SK-N-SH treated with all-trans-retinoic acid at 6 μM for 48 hours (cell line): ENCODE measurements around the gene ZNF136.

Source experiments
- ARNTL ChIP-seq: fragments of 450-650 bp; formaldehyde crosslinking; IDR thresholded peaks from 2 replicates; pipeline ENCODE4 v1.5.0; 2020; ENCODE audit warnings: low read depth, mild to moderate bottlenecking, moderate library complexity, borderline replicate concordance
- CSRNP3 ChIP-seq: fragments of 250-450 bp; sonication (Bioruptor Pico); IDR thresholded peaks from 2 replicates; pipeline ENCODE4 v1.5.1; 2021; ENCODE audit warnings: mild to moderate bottlenecking, moderate library complexity
- GLIS3 ChIP-seq: fragments of 250-450 bp; sonication (Bioruptor Pico); IDR thresholded peaks from 2 replicates; pipeline ENCODE4 v1.5.0; 2020; ENCODE audit warnings: mild to moderate bottlenecking, moderate library complexity
- ISL1 ChIP-seq: fragments of 250-450 bp; sonication (Bioruptor Pico); IDR thresholded peaks from 2 replicates; pipeline ENCODE4 v2.1.2; 2022; ENCODE audit warnings: mild to moderate bottlenecking, moderate library complexity
- PATZ1 ChIP-seq: fragments of 250-450 bp; sonication (Bioruptor Pico); IDR thresholded peaks from 2 replicates; pipeline ENCODE4 v1.8.0; 2020; ENCODE audit warnings: mild to moderate bottlenecking, moderate library complexity, borderline replicate concordance
- PPARA ChIP-seq: fragments of 250-450 bp; sonication (Bioruptor Pico); IDR thresholded peaks from 2 replicates; pipeline ENCODE4 v1.5.0; 2020; ENCODE audit warnings: mild to moderate bottlenecking, borderline replicate concordance
- SNAI2 ChIP-seq: fragments of 250-450 bp; sonication (Bioruptor Pico); IDR thresholded peaks from 2 replicates; pipeline ENCODE4 v1.5.0; 2020; ENCODE audit warnings: mild to moderate bottlenecking, moderate library complexity
- TSHZ2 ChIP-seq: fragments of 250-450 bp; sonication (Bioruptor Pico); IDR thresholded peaks from 2 replicates; pipeline ENCODE4 v1.5.0; 2020; ENCODE audit warnings: mild to moderate bottlenecking, moderate library complexity
- ZC3H10 ChIP-seq: fragments of 250-450 bp; sonication (Bioruptor Pico); IDR thresholded peaks from 2 replicates; pipeline ENCODE4 v1.5.1; 2021; ENCODE audit warnings: mild to moderate bottlenecking, moderate library complexity
- ZNF565 ChIP-seq: fragments of 450-650 bp; formaldehyde crosslinking; conservative IDR thresholded peaks from 2 replicates; pipeline ENCODE4 v1.5.0; 2020; ENCODE audit warnings: low read depth, mild to moderate bottlenecking, moderate library complexity
- ZNF70 ChIP-seq: fragments of 450-650 bp; formaldehyde crosslinking; IDR thresholded peaks from 2 replicates; pipeline ENCODE4 v1.5.0; 2020; ENCODE audit warnings: mild to moderate bottlenecking, moderate library complexity

GRCh38 chr19:12156223-12157058, 6.5 kb upstream of the ZNF136 start, which contains the start of gene ZNF625:
- TF ChIP-seq TSHZ2 (CRISPR knock-in tag) (no peak), ISL1 (no peak), ARNTL (CRISPR knock-in tag) (no peak), PATZ1 (CRISPR knock-in tag) (no peak), ZNF70 (no peak), CSRNP3 (CRISPR knock-in tag) (no peak), ZNF565 (CRISPR knock-in tag) (no peak), ZC3H10 (CRISPR knock-in tag) (no peak), PPARA (CRISPR knock-in tag) (no peak), GLIS3 (CRISPR knock-in tag) (no peak), SNAI2 (CRISPR knock-in tag) (no peak)
